NCI-H526 (cell line): ENCODE measurements around the gene LRRC75A.
A peak's percentile ranks its signal among the peaks of the same experiment; 100 is the strongest.
"Not testable (repeated sequence)": the region's sequence is repeated elsewhere in the genome, so short reads cannot be mapped to it uniquely, and the experiment has no call there.

Experiments used
- DNase-seq, 2 experiments: peaks; one replicate each; lab custom pipeline; 2025; lab: John Stamatoyannopoulos, UW

LRRC75A gene

GRCh38 chr17:16491703-16492612 lies at the start of gene LRRC75A:
TSS of gene LRRC75A (minus strand) at chr17:16492193. CDS start at chr17:16491990, 203 bp downstream.
- peak in 1 of 2 experiments; percentile 63 for DNase-seq

GRCh38 chr17:16537130-16537458 lies 45.1 kb upstream of the LRRC75A start:
- no peak for DNase-seq

- DNase-seq = no peak
Measured at GRCh38 chr17:16534236-16534635, 42.2 kb upstream of the LRRC75A start.

- no peak for DNase-seq
Measured at GRCh38 chr17:16529906-16530305, 37.9 kb upstream of the LRRC75A start.

GRCh38 chr17:16527298-16527697 lies 35.3 kb upstream of the LRRC75A start:
- DNase-seq = no peak

GRCh38 chr17:16525556-16525955 lies 33.6 kb upstream of the LRRC75A start:
- DNase-seq = not testable (repeated sequence)

GRCh38 chr17:16521070-16521727 lies 29.2 kb upstream of the LRRC75A start:
- peak; percentile 58 to 81 for DNase-seq

GRCh38 chr17:16519021-16519420 lies 27.0 kb upstream of the LRRC75A start:
- DNase-seq = no peak

- no peak for DNase-seq
Measured at GRCh38 chr17:16517477-16517876, 25.5 kb upstream of the LRRC75A start.

GRCh38 chr17:16516594-16517051 lies 24.6 kb upstream of the LRRC75A start:
- no peak for DNase-seq

- no peak for DNase-seq
Measured at GRCh38 chr17:16515933-16516332, 23.9 kb upstream of the LRRC75A start.

- no peak for DNase-seq
Measured at GRCh38 chr17:16513873-16514272, 21.9 kb upstream of the LRRC75A start.

GRCh38 chr17:16512011-16512410 lies 20.0 kb upstream of the LRRC75A start:
- no peak for DNase-seq

GRCh38 chr17:16511593-16511992 lies 19.6 kb upstream of the LRRC75A start:
- DNase-seq = no peak

GRCh38 chr17:16507918-16508533 lies 16.0 kb upstream of the LRRC75A start:
- no peak for DNase-seq

- no peak for DNase-seq
Measured at GRCh38 chr17:16506188-16506587, 14.2 kb upstream of the LRRC75A start.

GRCh38 chr17:16504984-16505383 lies 13.0 kb upstream of the LRRC75A start:
- no peak for DNase-seq

GRCh38 chr17:16496820-16497489 lies 5.0 kb upstream of the LRRC75A start:
- DNase-seq = no peak

GRCh38 chr17:16495980-16496819 lies 4.2 kb upstream of the LRRC75A start:
- DNase-seq = no peak

GRCh38 chr17:16495561-16495960 lies 3.6 kb upstream of the LRRC75A start:
- no peak for DNase-seq

- DNase-seq = no peak
Measured at GRCh38 chr17:16494059-16494458, 2.1 kb upstream of the LRRC75A start.
